Epithelial cell of proximal tubule (primary cell): ENCODE results near the gene ZNF595. TPM values are rescaled to one million over a fixed set of nuclear protein-coding genes. Genes with fewer than 3 reads are reported as not detected.
"Not testable (repeated sequence)": the region's sequence is repeated elsewhere in the genome, so short reads cannot be mapped to it uniquely, and the experiment has no call there.

ENCODE experiments used
- DNase-seq: peaks from one replicate; pipeline ENCODE4 v3.0.0-alpha.2; 2011; ENCODE audit warnings: low read depth
- H3K4me3 ChIP-seq: 2 replicates; pipeline ENCODE4 v1.5.1; 2011; ENCODE audit warnings: low read depth, mild to moderate bottlenecking, low read length
- CTCF ChIP-seq: conservative IDR thresholded peaks from 2 replicates; pipeline ENCODE4 v1.5.1; 2012; ENCODE audit warnings: low read depth, mild to moderate bottlenecking, low read length
- total RNA-seq: library from RNA; depleted of rRNA; stranded (reverse); fragments of >200 nt; gene quantifications from 2 replicates; pipeline ENCODE4 v1.2.3, GENCODE V29; 2015

Gene ZNF595
- total RNA-seq, 1 donor from 2014 or later: 9.9 TPM

GRCh38 chr4:121408-122084, 68.4 kb downstream of the ZNF595 start:
- no peak for DNase-seq
- no peak overlapping the region for H3K4me3 ChIP-seq
- no peak for TF ChIP-seq CTCF

- H3K4me3 ChIP-seq: peak overlapping the region; percentile 94
- DNase-seq: not testable (repeated sequence)
Measured at GRCh38 chr4:123922-124274, 70.8 kb downstream of the ZNF595 start.

GRCh38 chr4:124275-125081, 71.4 kb downstream of the ZNF595 start, which contains the start of gene ZNF718:
Gene ZNF718, plus strand, starts transcription at chr4:124501. Its CDS starts 170 bp downstream, at chr4:124671.
- DNase-seq: peak; percentile 81
- no peak for TF ChIP-seq CTCF
- peak within 1 kb of the TSS; percentile 94 for H3K4me3 ChIP-seq

GRCh38 chr4:125091-125771, 72.1 kb downstream of the ZNF595 start:
- TF ChIP-seq CTCF: no peak
- peak; percentile 6 for DNase-seq

GRCh38 chr4:125833-126232, 72.7 kb downstream of the ZNF595 start:
- TF ChIP-seq CTCF: no peak
- no peak for DNase-seq
- H3K4me3 ChIP-seq: peak overlapping the region; percentile 94

More at GRCh38 chr4:125091-125771, 72.1 kb downstream of the ZNF595 start:
- H3K4me3 ChIP-seq: peak overlapping the region; percentile 94

GRCh38 chr4:132483-132882, 79.4 kb downstream of the ZNF595 start:
- DNase-seq: no peak
- no peak for TF ChIP-seq CTCF
- H3K4me3 ChIP-seq: no peak overlapping the region

Other genes starting within 250 kb of the ZNF595 start
- 4.2 and 6.9 TPM in 2 replicates for gene ZNF718, start 71.2 kb downstream of the ZNF595 start, total RNA-seq